Tibial nerve (tissue), 4 donors: ENCODE data around the gene PDIA6. TPM values are rescaled to one million over a fixed set of nuclear protein-coding genes. Genes with fewer than 3 reads are reported as not detected.
"Not testable (repeated sequence)": the region's sequence is repeated elsewhere in the genome, so short reads cannot be mapped to it uniquely, and the experiment has no call there.

ENCODE experiments used
- DNase-seq, 2 donors: peaks; one replicate each; pipeline ENCODE4 v3.0.0-alpha.2; 2019; ENCODE audit warnings: low spot score in 2 of 2
- H3K27ac ChIP-seq, 4 donors: fragments of 200-600 bp; sonication (generic) in 3 of 4; one replicate each; pipeline ENCODE4 v1.5.1; 2017 to 2019; ENCODE audit warnings: mild to moderate bottlenecking in 1 of 4
- H3K27me3 ChIP-seq, 2 donors: fragments of 200-600 bp; sonication (generic) in 1 of 2; one replicate each; pipeline versions ENCODE4 v1.5.1 to v1.6.0; 2017 to 2019
- H3K36me3 ChIP-seq, 3 donors: fragments of 200-600 bp; sonication (generic); one replicate each; pipeline ENCODE4 v1.5.1; 2018 to 2019
- H3K4me1 ChIP-seq, 4 donors: fragments of 200-600 bp; sonication (generic) in 3 of 4; one replicate each; pipeline ENCODE4 v1.5.1; 2017 to 2019
- H3K4me3 ChIP-seq, 4 donors: fragments of 200-600 bp; sonication (generic) in 3 of 4; one replicate each; pipeline ENCODE4 v1.5.1; 2017 to 2019; ENCODE audit warnings: mild to moderate bottlenecking in 1 of 4, moderate library complexity in 1 of 4
- H3K9me3 ChIP-seq, 4 donors: fragments of 200-600 bp; sonication (generic) in 3 of 4; one replicate each; pipeline ENCODE4 v1.5.1; 2017 to 2019
- EP300 ChIP-seq, 2 donors: sonication (generic); formaldehyde crosslinking; IDR thresholded peaks; one replicate each; pipeline ENCODE4 v1.6.1; 2017; ENCODE audit warnings: antibody characterized with exemption in 2 of 2, mild to moderate bottlenecking in 1 of 2
- POLR2A ChIP-seq, 2 donors: fragments of 450-650 bp; IDR thresholded peaks; one replicate each; pipeline ENCODE4 v1.6.1; 2017; ENCODE audit warnings: antibody characterized with exemption in 2 of 2, mild to moderate bottlenecking in 2 of 2, moderate library complexity in 2 of 2
- WGBS, 2 donors: methylation state at CpG; one replicate each; pipeline ENCODE4 v1.1.5; 2018; 5-methylcytosine and 5-hydroxymethylcytosine counted together
- total RNA-seq, 4 donors: library from RNA; depleted of rRNA; stranded (reverse); fragments of >200 nt; gene quantifications; one replicate each; pipeline ENCODE4 v1.1.0, GENCODE V29; 2016
- TF ChIP-seq, protein P1 (sequence below), 5 experiments: fragments of 200-600 bp in 3 of 5; fragments of 450-650 bp in 2 of 5; sonication (generic) in 3 of 5; IDR thresholded peaks; one replicate each; pipeline ENCODE4 v1.5.1; 2016 to 2019; ENCODE audit warnings: antibody characterized with exemption in 5 of 5, mild to moderate bottlenecking in 3 of 5, moderate library complexity in 2 of 5

The PDIA6 gene
- total RNA-seq, 4 donors from 2014 or later = 61.4 to 84.3 (median 76.2) TPM

DNA sequence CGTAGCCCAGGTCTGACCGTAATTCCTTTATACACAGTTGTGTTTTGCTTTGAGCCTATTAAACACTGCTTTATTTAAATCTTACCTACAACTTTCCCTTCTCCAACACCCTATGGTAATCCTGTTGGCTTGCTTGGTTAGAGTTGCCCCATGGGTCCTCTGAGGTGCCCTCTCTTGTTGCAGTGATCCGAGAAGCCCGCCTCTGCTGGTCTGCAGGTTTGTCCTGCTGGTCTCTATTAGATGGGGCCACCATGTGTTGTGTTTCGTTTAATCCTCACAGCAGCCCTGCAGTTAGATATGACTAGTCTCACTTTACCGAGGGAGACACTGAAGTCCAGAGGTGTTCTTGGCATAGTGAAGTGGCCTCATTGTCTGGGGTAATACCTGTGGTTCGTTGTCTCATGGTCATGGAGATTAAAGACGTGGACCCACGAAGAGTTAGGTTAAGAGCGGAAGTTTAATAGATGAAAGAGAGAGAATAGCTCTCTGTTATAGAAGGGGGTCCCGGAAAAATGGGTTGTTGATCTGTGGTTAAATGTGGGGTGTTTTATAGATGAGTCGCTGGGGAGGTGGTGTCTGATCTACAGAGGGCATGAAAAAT is 7.2 kb upstream of the PDIA6 start:
- Histone ChIP-seq H3K36me3 (no peaks in the 10 kb centered on the region), H3K4me1 (no peaks in the 10 kb centered on the region), H3K4me3 (no peak overlapping the region), H3K27ac (no peak overlapping the region), H3K9me3 (no peaks in the 10 kb centered on the region), H3K27me3 (no peaks in the 10 kb centered on the region)
- DNase-seq = no peak
- 90% methylated on average over 12 of the region's 12 CpGs for WGBS, 2 donors
- TF ChIP-seq POLR2A (IDR thresholded peaks at IDR 0.05) (no peak), EP300 (IDR thresholded peaks at IDR 0.05) (no peak)
- TF ChIP-seq, protein P1, sequence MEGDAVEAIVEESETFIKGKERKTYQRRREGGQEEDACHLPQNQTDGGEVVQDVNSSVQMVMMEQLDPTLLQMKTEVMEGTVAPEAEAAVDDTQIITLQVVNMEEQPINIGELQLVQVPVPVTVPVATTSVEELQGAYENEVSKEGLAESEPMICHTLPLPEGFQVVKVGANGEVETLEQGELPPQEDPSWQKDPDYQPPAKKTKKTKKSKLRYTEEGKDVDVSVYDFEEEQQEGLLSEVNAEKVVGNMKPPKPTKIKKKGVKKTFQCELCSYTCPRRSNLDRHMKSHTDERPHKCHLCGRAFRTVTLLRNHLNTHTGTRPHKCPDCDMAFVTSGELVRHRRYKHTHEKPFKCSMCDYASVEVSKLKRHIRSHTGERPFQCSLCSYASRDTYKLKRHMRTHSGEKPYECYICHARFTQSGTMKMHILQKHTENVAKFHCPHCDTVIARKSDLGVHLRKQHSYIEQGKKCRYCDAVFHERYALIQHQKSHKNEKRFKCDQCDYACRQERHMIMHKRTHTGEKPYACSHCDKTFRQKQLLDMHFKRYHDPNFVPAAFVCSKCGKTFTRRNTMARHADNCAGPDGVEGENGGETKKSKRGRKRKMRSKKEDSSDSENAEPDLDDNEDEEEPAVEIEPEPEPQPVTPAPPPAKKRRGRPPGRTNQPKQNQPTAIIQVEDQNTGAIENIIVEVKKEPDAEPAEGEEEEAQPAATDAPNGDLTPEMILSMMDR (IDR thresholded peaks at IDR 0.05) = no peak

DNA sequence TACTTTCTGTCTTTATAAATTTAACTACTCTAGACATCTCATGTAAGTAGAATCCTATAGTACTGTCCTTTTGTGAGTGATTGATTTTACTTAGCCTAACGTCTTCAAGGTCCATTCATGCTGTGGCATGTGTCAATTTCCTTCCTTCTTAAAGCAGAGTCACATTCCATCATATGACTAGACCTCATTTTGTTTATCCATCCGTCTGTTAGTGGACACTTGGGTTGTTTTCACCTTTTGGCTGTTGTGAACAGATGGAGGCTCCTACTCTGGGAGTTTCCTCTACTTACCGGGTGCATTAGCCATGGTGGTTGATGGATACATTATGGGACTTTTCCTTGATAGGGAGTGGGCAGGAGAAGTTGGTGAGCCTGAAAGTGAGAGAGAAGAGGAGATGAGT is 6.4 kb upstream of the PDIA6 start:
- no peaks in the 10 kb centered on the region for H3K9me3 ChIP-seq
- TF ChIP-seq EP300 (IDR thresholded peaks at IDR 0.05) (no peak), POLR2A (IDR thresholded peaks at IDR 0.05) (no peak)
- TF ChIP-seq, protein P1 (IDR thresholded peaks at IDR 0.05) = no peak
- no peak for DNase-seq
- H3K4me1 ChIP-seq = peaks cover 0 to 6% (median 0%) of the 10 kb centered on the region in 4 donors
- no peaks in the 10 kb centered on the region for H3K36me3 ChIP-seq
- H3K27ac ChIP-seq = no peak overlapping the region
- no peak overlapping the region for H3K4me3 ChIP-seq
- 75 to 80% methylated on average over 3 of the region's 3 CpGs for WGBS, 2 donors
- H3K27me3 ChIP-seq = no peaks in the 10 kb centered on the region

DNA sequence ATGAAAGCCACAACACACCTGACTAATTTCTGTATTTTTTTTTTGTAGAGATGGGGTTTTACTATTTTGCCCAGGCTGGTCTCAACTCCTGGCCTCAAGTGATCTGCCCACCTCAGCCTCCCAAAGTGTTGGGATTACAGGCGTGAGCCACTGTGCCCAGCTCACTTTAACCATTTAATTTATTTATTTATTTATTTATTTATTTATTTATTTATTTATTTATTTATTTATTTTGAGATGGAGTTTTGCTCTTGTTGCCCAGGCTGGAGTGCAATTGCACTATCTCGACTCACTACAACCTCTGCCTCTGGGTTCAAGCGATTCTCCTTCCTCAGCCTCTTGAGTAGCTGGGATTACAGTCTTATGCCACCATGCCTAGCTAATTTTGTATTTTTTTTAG is 5.7 kb upstream of the PDIA6 start:
- DNase-seq, H3K36me3 ChIP-seq, H3K4me3 ChIP-seq, H3K4me1 ChIP-seq, H3K27me3 ChIP-seq, H3K27ac ChIP-seq, H3K9me3 ChIP-seq: not testable (repeated sequence)
- WGBS, 2 donors = 94 to 96% methylated on average over 3 of the region's 3 CpGs

DNA sequence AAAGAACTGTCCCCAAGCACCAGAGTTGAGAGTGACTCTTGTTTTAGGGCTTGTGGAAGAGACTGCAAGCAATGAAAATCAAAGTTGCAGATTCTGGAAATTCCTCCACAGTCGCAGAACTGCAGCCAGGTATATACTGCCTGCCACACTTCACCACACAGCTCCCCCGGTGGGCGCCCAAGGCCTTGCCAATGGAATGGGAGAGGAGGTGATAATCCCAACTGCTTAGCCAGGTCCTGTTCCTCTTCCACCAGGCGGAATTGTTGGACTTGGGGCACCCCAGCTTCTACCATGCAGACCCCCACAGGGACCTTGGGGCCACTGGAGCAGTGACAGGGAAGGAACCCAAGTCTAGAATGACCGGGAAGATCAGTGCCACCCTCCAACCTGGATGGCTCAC is 4.8 kb upstream of the PDIA6 start:
- Histone ChIP-seq H3K4me3 (no peak overlapping the region), H3K27ac (no peak overlapping the region), H3K4me1 (peaks cover 0 to 11% (median 2%) of the 10 kb centered on the region in 4 donors), H3K36me3 (no peaks in the 10 kb centered on the region), H3K27me3 (no peaks in the 10 kb centered on the region), H3K9me3 (no peaks in the 10 kb centered on the region)
- TF ChIP-seq EP300 (IDR thresholded peaks at IDR 0.05) = no peak
- TF ChIP-seq, protein P1 (IDR thresholded peaks at IDR 0.05) = peak in 1 of 5 experiments; percentile 12
- no peak for DNase-seq
- WGBS, 2 donors = 52 to 77% methylated on average over 5 of the region's 5 CpGs

DNA sequence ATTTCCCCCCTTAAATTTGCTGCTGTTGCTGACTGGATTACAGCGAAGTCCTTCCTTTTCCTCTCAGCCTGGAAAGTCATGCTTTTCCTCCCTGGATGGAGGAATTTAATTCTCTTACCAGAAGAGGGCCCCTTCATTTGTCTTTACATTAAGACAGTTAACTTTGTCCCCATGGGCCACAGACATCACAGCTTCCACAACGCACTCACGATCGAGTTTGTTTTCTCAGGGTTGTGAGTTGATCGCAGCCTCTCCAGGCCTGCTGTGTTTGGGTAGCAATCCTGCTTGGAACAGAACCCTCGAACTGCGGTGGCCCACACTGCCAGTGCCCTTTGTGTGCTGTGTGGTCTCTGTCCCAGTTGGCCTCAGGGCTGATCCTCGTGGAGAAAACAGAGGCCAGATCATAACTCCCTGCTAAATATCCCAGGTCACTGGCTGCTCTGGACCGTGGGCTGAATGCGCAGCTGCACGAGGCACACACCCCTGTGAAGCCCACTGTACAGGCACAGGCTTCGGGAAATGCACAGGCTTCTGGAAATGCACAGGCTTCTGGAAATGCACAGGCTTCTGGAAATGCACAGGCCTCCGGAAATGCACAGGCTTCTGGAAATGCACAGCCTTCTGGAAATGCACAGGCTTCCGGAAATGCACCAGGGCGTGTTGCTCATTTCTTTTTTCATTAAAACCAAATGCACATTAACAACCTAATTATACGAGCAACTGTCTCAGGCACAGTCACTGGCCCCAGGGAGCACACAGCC is 2.2 kb upstream of the PDIA6 start:
- Histone ChIP-seq H3K4me3 (no peak overlapping the region), H3K4me1 (peaks cover 0 to 30% (median 17%) of the 10 kb centered on the region in 4 donors), H3K27ac (peak overlapping the region in 1 of 4 donors; percentile 4), H3K9me3 (no peaks in the 10 kb centered on the region), H3K27me3 (no peaks in the 10 kb centered on the region), H3K36me3 (no peaks in the 10 kb centered on the region)
- no peak for DNase-seq
- WGBS, 2 donors = 35 to 43% methylated on average over 13 to 16 of the region's 16 CpGs
- TF ChIP-seq POLR2A (IDR thresholded peaks at IDR 0.05) (no peak), EP300 (IDR thresholded peaks at IDR 0.05) (no peak)
- TF ChIP-seq, protein P1 (IDR thresholded peaks at IDR 0.05) = no peak
